K562 (cell line): ENCODE measurements around the gene BAG5. TPM values are rescaled to one million over a fixed set of nuclear protein-coding genes. Genes with fewer than 3 reads are reported as not detected.

ENCODE experiments used
- ATAC-seq: fragments of 200-7000 bp; cut with Tn5 transposase; 3 replicates; pipeline ENCODE4 v1.9.1; 2020; ENCODE audit warnings: moderate library complexity
- BruUV-seq: library from RNA; stranded (reverse); fragments of 400-500 nt; replicated peaks from 2 replicates; lab custom pipeline; 2021; lab: Mats Ljungman, UMichigan
- CTCF ChIA-PET: fragments of 300-600 bp; formaldehyde crosslinking; extraction: SDS; loops from one replicate; lab custom pipeline; 2021; ENCODE audit warnings: low intra/inter-chr PET ratio; lab: Yijun Ruan, JAX
- POLR2A ChIA-PET: fragments of 300-600, 350-650 bp; sonication (Branson Sonifier 250); formaldehyde crosslinking; extraction: SDS; loops from one replicate; lab custom pipeline; 2021; ENCODE audit warnings: antibody characterized with exemption, inconsistent platforms; lab: Yijun Ruan, JAX
- DNase-seq, 4 experiments: peaks; one replicate each; pipeline versions ENCODE4 v3.0.0 to v3.0.0-alpha.2; 2011 to 2018; ENCODE audit warnings: low spot score in 3 of 4, mixed read lengths in 3 of 4; ENCODE audit errors: extremely low read depth in 1 of 4
- FAIRE-seq: peaks from 2 replicates; lab custom pipeline; 2011; peaks lifted over from hg19 to GRCh38; lab: Jason Lieb, UNC
- H2AFZ ChIP-seq: 2 replicates; pipeline ENCODE4 v1.6.0; 2011; ENCODE audit warnings: low read depth, low read length, control low read depth, inconsistent platforms
- H3K27ac ChIP-seq: fragments of 200-600 bp; 3 replicates; pipeline ENCODE4 v1.8.0; 2011; ENCODE audit warnings: low read depth, mild to moderate bottlenecking, control low read depth, inconsistent platforms, low read length, moderate library complexity, mixed read lengths; ENCODE audit errors: extremely low read depth
- H3K27me3 ChIP-seq, 2 experiments: fragments of 300-600 bp in 1 of 2; 2 replicates in 1 of 2; 3 replicates in 1 of 2; pipeline versions ENCODE4 v1.6.0 to v1.8.0; 2011; ENCODE audit warnings: inconsistent platforms in 2 of 2, low read length in 2 of 2, mild to moderate bottlenecking in 1 of 2, mixed read lengths in 1 of 2, moderate library complexity in 1 of 2; ENCODE audit not compliant: control insufficient read depth in 2 of 2, insufficient read depth in 2 of 2
- H3K36me3 ChIP-seq: fragments of 300-600 bp; 3 replicates; pipeline ENCODE4 v1.8.0; 2011; ENCODE audit warnings: mild to moderate bottlenecking, low read length, inconsistent platforms; ENCODE audit not compliant: control insufficient read depth, insufficient read depth
- H3K4me1 ChIP-seq, 2 experiments: fragments of 200-600 bp in 1 of 2; replicated peaks in 1 of 2; 2 replicates in 1 of 2; 3 replicates in 1 of 2; pipeline versions ENCODE4 v1.5.1 to v1.8.0; 2011; ENCODE audit warnings: inconsistent platforms in 2 of 2, low read length in 2 of 2, mild to moderate bottlenecking in 1 of 2, mixed read lengths in 1 of 2, moderate library complexity in 1 of 2; ENCODE audit not compliant: control insufficient read depth in 2 of 2, insufficient read depth in 2 of 2
- H3K4me2 ChIP-seq: 2 replicates; pipeline ENCODE4 v1.6.1; 2011; ENCODE audit warnings: low read length, control low read depth, inconsistent platforms, mixed read lengths; ENCODE audit not compliant: insufficient read depth
- H3K4me3 ChIP-seq: fragments of 200-600 bp; sonication (generic), shearing (Covaris generic); 2 replicates; pipeline ENCODE4 v1.5.1; 2016; ENCODE audit warnings: control low read depth, inconsistent platforms
- H3K79me2 ChIP-seq: fragments of 200-600 bp; 3 replicates; pipeline ENCODE4 v1.8.0; 2011; ENCODE audit warnings: low read length, inconsistent platforms; ENCODE audit not compliant: control insufficient read depth, insufficient read depth
- H3K9ac ChIP-seq, 2 experiments: 2 replicates each; pipeline versions ENCODE4 v1.6.0 to v1.6.1; 2011; ENCODE audit warnings: low read depth in 2 of 2, low read length in 2 of 2, control low read depth in 1 of 2, inconsistent platforms in 1 of 2, mild to moderate bottlenecking in 1 of 2, mixed read lengths in 1 of 2; ENCODE audit not compliant: insufficient read depth in 1 of 2
- H3K9me1 ChIP-seq: one replicate; pipeline ENCODE4 v1.6.0; 2011; ENCODE audit warnings: inconsistent platforms, mild to moderate bottlenecking, low read length, moderate library complexity; ENCODE audit not compliant: control insufficient read depth, insufficient read depth
- H3K9me3 ChIP-seq: replicated peaks from 2 replicates; pipeline ENCODE4 v1.5.1; 2011; ENCODE audit warnings: low read depth, low read length, inconsistent platforms; ENCODE audit not compliant: control insufficient read depth, insufficient read depth
- H4K20me1 ChIP-seq: replicated peaks from 2 replicates; pipeline ENCODE4 v1.6.1; 2011; ENCODE audit warnings: low read length, inconsistent platforms, mixed read lengths; ENCODE audit not compliant: control insufficient read depth, insufficient read depth
- COPS2 ChIP-seq: fragments of 450-650 bp; conservative IDR thresholded peaks from 2 replicates; pipeline ENCODE4 v1.6.1; 2016; ENCODE audit warnings: mild to moderate bottlenecking, moderate library complexity
- WGBS: fragments of 100-300 bp; shearing (Covaris generic); methylation state at CpG from one replicate; pipeline ENCODE4 v1.1.6; 2016; ENCODE audit warnings: low coverage, mixed read lengths; ENCODE audit not compliant: insufficient coverage; ENCODE audit errors: missing lambda C conversion rate; 5-methylcytosine and 5-hydroxymethylcytosine counted together
- in situ Hi-C: fragments of 300-500 bp; cut with MboI; formaldehyde crosslinking; loops from 4 replicates; pipeline ENCODE4 v1.15.0; 2018; ENCODE audit warnings: inconsistent platforms, mixed read lengths
- intact Hi-C: fragments of 100-400 bp; cut with micrococcal nuclease; formaldehyde crosslinking; loops from 2 replicates; pipeline ENCODE4 v1.14.2; 2022
- polyA plus RNA-seq, 8 experiments: library from polyadenylated mRNA; depleted of rRNA in 4 of 8; stranded (reverse) in 5 of 8; unstranded in 3 of 8; fragments of >200 nt; fragmentation: Nextera tagmentation in 2 of 8; fragmentation: Illumina TruSeq in 1 of 8; extraction: Ambion mirVana in 2 of 8; extraction: Trizol in 1 of 8; gene quantifications; 2 replicates each; pipeline versions ENCODE4 v1.2.1 to v1.2.3, GENCODE V29; 2011 to 2014; ENCODE audit warnings: inconsistent platforms in 1 of 8, missing spikeins in 1 of 8
- total RNA-seq, 7 experiments: library from RNA; depleted of rRNA in 6 of 7; stranded (reverse); fragments of >200 nt in 6 of 7; fragmentation: Illumina TruSeq in 2 of 7; extraction: Trizol in 2 of 7; gene quantifications; 2 replicates each; pipeline versions ENCODE4 v1.2.1 to v1.2.3, GENCODE V29; 2011 to 2021; ENCODE audit warnings: low replicate concordance in 1 of 7

Gene BAG5
- total and polyA plus RNA-seq, 9 of the 15 experiments (the other 6 are each of a cell fraction or from before 2014, with no cell fraction given), result 7.9 to 21.4 (median 13.2) TPM

DNA sequence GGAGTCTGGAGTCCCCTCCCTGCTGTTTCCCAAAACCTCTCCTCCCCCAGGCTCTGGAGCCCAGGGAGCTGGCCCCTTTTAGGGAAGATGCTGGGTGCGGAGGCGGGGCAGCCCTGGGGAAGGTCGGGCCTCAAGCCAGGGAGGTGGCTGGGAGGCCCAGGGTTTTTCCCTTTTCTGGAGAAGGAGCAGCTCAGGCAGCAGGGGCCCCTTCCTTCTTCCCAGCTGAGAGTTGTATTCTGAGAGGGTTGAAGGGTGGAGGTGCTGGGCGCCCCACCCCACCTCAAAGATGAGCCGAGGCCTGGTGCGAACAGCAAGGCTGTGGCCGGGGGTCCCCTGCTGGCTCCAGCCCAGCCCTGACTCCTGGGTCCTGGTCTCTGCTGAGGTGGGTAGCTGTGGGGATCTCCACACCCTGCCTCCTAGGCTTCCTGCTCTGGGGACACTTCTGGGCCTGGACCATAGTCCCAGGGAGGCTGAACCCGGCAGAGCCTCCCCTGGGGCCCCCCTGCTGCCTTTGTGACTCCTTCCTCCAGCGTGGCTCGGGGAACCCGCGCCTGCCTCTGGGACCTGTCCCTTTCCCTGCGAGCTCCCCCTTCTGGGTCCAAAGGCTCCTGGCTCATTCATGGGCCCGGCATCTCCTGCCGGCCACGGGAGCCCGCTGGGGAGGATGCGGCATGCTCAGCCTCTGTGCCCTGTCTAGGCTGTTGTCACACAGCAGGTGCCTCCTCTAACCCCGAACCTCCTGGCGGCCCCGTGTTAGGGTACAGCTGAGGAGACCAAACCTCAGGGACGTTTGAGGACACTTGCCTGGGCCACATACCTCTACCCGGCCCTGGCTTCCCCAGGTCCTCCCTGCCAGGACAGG is 29.1 kb downstream of the BAG5 start:
- no TSS peak for BruUV-seq
- no peak overlapping the region for H3K4me2 ChIP-seq
- ATAC-seq, result no peak
- H3K36me3 ChIP-seq, result peaks cover 51% of the 10 kb centered on the region; the same call in 2 of the 3 replicates
- peaks cover 28% of the 10 kb centered on the region for H3K79me2 ChIP-seq
- H3K27me3 ChIP-seq, result no peaks in the 10 kb centered on the region
- H3K9me1 ChIP-seq, result peaks cover 6% of the 10 kb centered on the region
- FAIRE-seq, result no peak
- no peaks in the 10 kb centered on the region for H3K9me3 ChIP-seq
- CTCF ChIA-PET, result no interaction called here
- no peak overlapping the region for H3K4me3 ChIP-seq
- H3K4me1 ChIP-seq, result peaks cover 5 to 82% of the 10 kb centered on the region in 2 experiments; a peak in 4 of 5 replicates
- no peak overlapping the region for H3K9ac ChIP-seq
- no peak overlapping the region for H3K27ac ChIP-seq
- 63% methylated on average over 6 of the region's 23 CpGs for WGBS
- no peak overlapping the region for H2AFZ ChIP-seq
- in situ Hi-C loops (loop anchor here (10.0 kb wide), 1 partner anchor 449 kb away; the partner anchor contains the start of gene LBHD2), intact Hi-C loops (no loop called here)
- no peak for DNase-seq
- POLR2A ChIA-PET, result interaction anchor here (0.7 to 1.9 kb wide), 4 partner anchors 11 to 415 kb away, joined by 3 to 4 read pairs (median 4); partner anchors contain the start of gene CKB
- H4K20me1 ChIP-seq, result no peaks in the 10 kb centered on the region; the same call in 1 of the 2 replicates
- TF ChIP-seq COPS2, result no peak
